ENCODE results near the gene DAP. TPM values are rescaled to one million over a fixed set of nuclear protein-coding genes. Genes with fewer than 3 reads are reported as not detected.

Gene DAP
- total RNA-seq, 1 experiment from 2014 or later, result 138 TPM

GRCh38 chr5:10779592-10779991 lies 18.6 kb upstream of the DAP start:
- CTCF ChIA-PET, result interaction anchor here (0.6 kb wide), 1 partner anchor 10 kb away, joined by 3 read pairs; no protein-coding TSS in a partner anchor

GRCh38 chr5:10778179-10778910 lies 17.3 kb upstream of the DAP start:
- Mint-ChIP-seq H3K27ac (ENCODE audit: unreplicated experiment) (no peak overlapping the region), H3K9me3 (ENCODE audit: low read depth, unreplicated experiment) (no peaks in the 10 kb centered on the region), H3K4me1 (ENCODE audit: low read depth, unreplicated experiment) (no peaks in the 10 kb centered on the region), H3K4me3 (ENCODE audit: low read depth, unreplicated experiment) (no peak overlapping the region), H3K36me3 (ENCODE audit: insufficient read depth, unreplicated experiment) (no peaks in the 10 kb centered on the region), H3K27me3 (ENCODE audit: unreplicated experiment) (peaks cover 26% of the 10 kb centered on the region)
- no peak for DNase-seq
- TF ChIP-seq CTCF (IDR thresholded peaks at IDR 0.05; ENCODE audit: unreplicated experiment), result no peak
- intact Hi-C loops (cut with micrococcal nuclease; ENCODE audit: unreplicated experiment), result loop anchor here (10.0 kb wide), 1 partner anchor 324 kb away; no protein-coding TSS in a partner anchor
- CTCF ChIA-PET, result no interaction called here
- no TSS peak for BruUV-seq (replicated peaks)

More at GRCh38 chr5:10779592-10779991, 18.6 kb upstream of the DAP start:
- Mint-ChIP-seq H3K27ac (ENCODE audit: unreplicated experiment) (no peak overlapping the region), H3K27me3 (ENCODE audit: unreplicated experiment) (peaks cover 31% of the 10 kb centered on the region), H3K9me3 (ENCODE audit: low read depth, unreplicated experiment) (no peaks in the 10 kb centered on the region), H3K36me3 (ENCODE audit: insufficient read depth, unreplicated experiment) (no peaks in the 10 kb centered on the region), H3K4me1 (ENCODE audit: low read depth, unreplicated experiment) (no peaks in the 10 kb centered on the region), H3K4me3 (ENCODE audit: low read depth, unreplicated experiment) (no peak overlapping the region)
- intact Hi-C loops (cut with micrococcal nuclease; ENCODE audit: unreplicated experiment), result loop anchor here (10.0 kb wide), 1 partner anchor 325 kb away; no protein-coding TSS in a partner anchor
- no peak for DNase-seq
- BruUV-seq (replicated peaks), result no TSS peak
- TF ChIP-seq CTCF (IDR thresholded peaks at IDR 0.05; ENCODE audit: unreplicated experiment), result no peak

GRCh38 chr5:10775646-10776045 lies 14.6 kb upstream of the DAP start:
- no TSS peak for BruUV-seq (replicated peaks)
- no peak overlapping the region for H3K27ac Mint-ChIP-seq (ENCODE audit: unreplicated experiment)

GRCh38 chr5:10772901-10773585 lies 12.0 kb upstream of the DAP start:
- DNase-seq, result no peak
- peaks cover 21% of the 10 kb centered on the region for H3K27me3 Mint-ChIP-seq (ENCODE audit: unreplicated experiment)
- no peaks in the 10 kb centered on the region for H3K36me3 Mint-ChIP-seq (ENCODE audit: insufficient read depth, unreplicated experiment)
- H3K4me1 Mint-ChIP-seq (ENCODE audit: low read depth, unreplicated experiment), result no peaks in the 10 kb centered on the region
- no TSS peak for BruUV-seq (replicated peaks)
- no peak overlapping the region for H3K27ac Mint-ChIP-seq (ENCODE audit: unreplicated experiment)
- CTCF ChIA-PET, result no interaction called here
- no peak for TF ChIP-seq CTCF (IDR thresholded peaks at IDR 0.05; ENCODE audit: unreplicated experiment)
- no peaks in the 10 kb centered on the region for H3K9me3 Mint-ChIP-seq (ENCODE audit: low read depth, unreplicated experiment)
- intact Hi-C loops (cut with micrococcal nuclease; ENCODE audit: unreplicated experiment), result loop anchor here (10.0 kb wide), 1 partner anchor 318 kb away; no protein-coding TSS in a partner anchor
- no peak overlapping the region for H3K4me3 Mint-ChIP-seq (ENCODE audit: low read depth, unreplicated experiment)

More at GRCh38 chr5:10775646-10776045, 14.6 kb upstream of the DAP start:
- Mint-ChIP-seq H3K27me3 (ENCODE audit: unreplicated experiment) (peaks cover 13% of the 10 kb centered on the region), H3K4me1 (ENCODE audit: low read depth, unreplicated experiment) (no peaks in the 10 kb centered on the region), H3K4me3 (ENCODE audit: low read depth, unreplicated experiment) (no peak overlapping the region), H3K36me3 (ENCODE audit: insufficient read depth, unreplicated experiment) (no peaks in the 10 kb centered on the region), H3K9me3 (ENCODE audit: low read depth, unreplicated experiment) (no peaks in the 10 kb centered on the region)
- TF ChIP-seq CTCF (IDR thresholded peaks at IDR 0.05; ENCODE audit: unreplicated experiment), result no peak
- CTCF ChIA-PET, result interaction anchor here (0.6 kb wide), 1 partner anchor 51 kb away, joined by 4 read pairs; no protein-coding TSS in a partner anchor
- no peak for DNase-seq
- intact Hi-C loops (cut with micrococcal nuclease; ENCODE audit: unreplicated experiment), result loop anchor here (10.0 kb wide), 1 partner anchor 321 kb away; no protein-coding TSS in a partner anchor

All from Calu3 (cell line).